SK-N-MC (cell line): ENCODE measurements around the gene PAOX.
"Not testable (repeated sequence)": the region's sequence is repeated elsewhere in the genome, so short reads cannot be mapped to it uniquely, and the experiment has no call there.

Source experiments
- DNase-seq: peaks from one replicate; pipeline ENCODE4 v3.0.0-alpha.2; 2011; ENCODE audit warnings: low read depth, low spot score
- H3K27ac ChIP-seq: fragments of 200-600 bp; sonication (generic); 2 replicates; pipeline ENCODE4 v1.5.1; 2016; ENCODE audit warnings: mixed run types
- H3K36me3 ChIP-seq: fragments of 200-600 bp; sonication (generic); 2 replicates; pipeline ENCODE4 v1.6.1; 2017; ENCODE audit warnings: antibody characterized with exemption, low read length, mixed read lengths; ENCODE audit not compliant: insufficient read depth
- H3K4me3 ChIP-seq: fragments of 200-600 bp; sonication (generic); 2 replicates; pipeline ENCODE4 v1.5.1; 2016
- H3K9ac ChIP-seq: fragments of 200-600 bp; sonication (generic); 2 replicates; pipeline ENCODE4 v1.8.0; 2017; ENCODE audit warnings: mixed run types, mixed read lengths; ENCODE audit not compliant: insufficient read length
- H3K9me3 ChIP-seq: fragments of 200-600 bp; sonication (generic); 2 replicates; pipeline ENCODE4 v1.6.1; 2017; ENCODE audit warnings: low read depth, mild to moderate bottlenecking, antibody characterized with exemption, low read length, moderate library complexity, mixed read lengths
- EZH2 ChIP-seq: fragments of 200-600 bp; sonication (generic); IDR thresholded peaks from one replicate; pipeline ENCODE4 v1.6.1; 2017; ENCODE audit warnings: antibody characterized with exemption
- FOXP2 ChIP-seq: optimal IDR thresholded peaks from 2 replicates; pipeline ENCODE3; 2011; ENCODE audit warnings: mild to moderate bottlenecking, moderate library complexity; ENCODE audit not compliant: insufficient read depth; ENCODE audit errors: extremely low read length, control extremely low read depth
- POLR2AphosphoS5 ChIP-seq: IDR thresholded peaks from 2 replicates; pipeline ENCODE4 v1.6.1; 2012; ENCODE audit warnings: mild to moderate bottlenecking, low read depth, low read length, borderline replicate concordance

The PAOX gene

DNA sequence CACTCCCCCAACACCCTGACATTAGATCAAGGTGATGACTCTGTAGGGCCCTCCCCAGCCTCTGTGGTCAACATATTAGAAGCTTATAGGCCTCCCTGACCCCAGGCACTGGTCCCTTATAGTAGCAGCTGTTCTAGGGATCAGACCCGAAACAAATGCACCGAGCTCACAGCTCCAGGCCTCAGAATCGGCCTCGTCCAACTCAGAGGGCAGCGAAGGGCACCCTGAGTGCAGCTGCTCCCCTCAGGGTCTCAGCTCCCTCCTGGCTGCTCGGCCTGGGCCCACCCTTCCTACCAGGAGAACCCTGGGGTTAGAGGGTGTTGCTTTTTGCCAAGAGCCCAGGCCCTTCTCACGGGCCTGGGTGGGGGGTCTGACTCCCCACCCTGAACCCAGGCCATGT lies 10.9 kb upstream of the PAOX start:
- H3K9me3 ChIP-seq: no peaks in the 10 kb centered on the region
- TF ChIP-seq FOXP2: no peak
- TF ChIP-seq EZH2: no peak
- no peak for TF ChIP-seq POLR2AphosphoS5
- no peak overlapping the region for H3K27ac ChIP-seq
- no peak overlapping the region for H3K4me3 ChIP-seq
- no peak for DNase-seq
- no peak overlapping the region for H3K9ac ChIP-seq
- H3K36me3 ChIP-seq: no peaks in the 10 kb centered on the region; the same call in 1 of the 2 replicates

DNA sequence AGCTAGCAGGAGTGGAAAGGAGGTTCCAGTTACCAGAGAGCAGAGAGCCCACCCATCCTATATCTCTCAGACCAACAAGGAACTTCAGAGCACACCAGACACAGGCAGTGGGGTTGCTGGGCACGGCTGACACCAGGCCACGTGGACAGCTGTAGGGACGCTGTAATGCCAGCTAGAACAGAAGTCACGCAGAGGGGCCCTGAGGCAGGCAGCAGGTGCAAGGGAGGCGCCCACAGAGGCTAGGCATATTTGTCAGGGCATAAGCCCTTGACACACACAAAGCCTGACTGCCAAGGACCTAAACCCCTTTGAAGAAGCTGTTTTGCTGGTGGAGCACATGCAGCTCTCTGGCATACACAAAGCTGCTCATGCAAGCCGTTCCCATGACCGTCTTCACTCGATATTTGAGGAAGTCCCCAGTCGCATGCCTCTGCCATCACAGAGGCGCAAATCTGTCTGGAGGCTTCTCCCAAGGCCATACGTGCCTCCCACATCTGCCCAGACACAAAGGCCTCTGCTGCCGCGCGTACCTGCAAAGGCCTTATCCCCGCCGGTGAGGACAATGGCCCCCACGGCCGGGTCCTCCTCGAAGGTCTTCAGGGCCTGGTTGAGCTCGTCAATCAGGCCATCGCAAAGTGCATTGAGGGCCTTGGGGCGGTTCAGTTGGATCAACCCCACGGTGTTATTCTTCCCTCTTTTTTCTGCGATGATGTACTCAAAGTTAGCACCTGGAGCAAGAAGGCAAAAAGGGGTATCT lies 8.9 kb upstream of the PAOX start:
- Histone ChIP-seq H3K27ac (no peak overlapping the region), H3K9ac (no peak overlapping the region), H3K36me3 (no peaks in the 10 kb centered on the region; the same call in 1 of the 2 replicates), H3K4me3 (no peak overlapping the region), H3K9me3 (no peaks in the 10 kb centered on the region)
- no peak for DNase-seq
- TF ChIP-seq POLR2AphosphoS5: no peak
- no peak for TF ChIP-seq FOXP2
- no peak for TF ChIP-seq EZH2

DNA sequence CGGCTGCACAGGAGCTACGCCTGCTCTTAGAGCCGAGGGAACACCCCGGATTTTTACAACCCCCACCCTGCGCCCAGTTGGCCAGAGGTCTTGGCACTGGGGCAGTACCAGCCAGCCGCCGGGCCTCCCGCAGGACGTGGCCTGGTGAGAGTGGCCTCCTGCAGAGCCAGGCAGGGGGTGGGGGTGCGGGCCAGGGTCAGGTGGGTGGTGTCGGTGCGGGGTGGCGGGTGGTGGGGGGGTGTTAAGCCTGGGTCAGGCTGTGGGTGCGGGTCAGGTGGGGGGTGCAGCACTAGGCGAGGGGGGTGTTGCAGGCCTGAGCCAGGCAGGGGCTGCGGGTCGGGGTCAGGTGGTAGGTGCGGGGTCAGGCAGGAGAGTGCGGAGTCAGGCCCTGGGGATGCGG lies 6.6 kb upstream of the PAOX start:
- Histone ChIP-seq H3K36me3 (no peaks in the 10 kb centered on the region; the same call in 1 of the 2 replicates), H3K4me3 (no peak overlapping the region), H3K9me3 (no peaks in the 10 kb centered on the region), H3K9ac (no peak overlapping the region), H3K27ac (no peak overlapping the region)
- TF ChIP-seq POLR2AphosphoS5 (no peak), EZH2 (no peak), FOXP2 (no peak)
- DNase-seq: no peak

DNA sequence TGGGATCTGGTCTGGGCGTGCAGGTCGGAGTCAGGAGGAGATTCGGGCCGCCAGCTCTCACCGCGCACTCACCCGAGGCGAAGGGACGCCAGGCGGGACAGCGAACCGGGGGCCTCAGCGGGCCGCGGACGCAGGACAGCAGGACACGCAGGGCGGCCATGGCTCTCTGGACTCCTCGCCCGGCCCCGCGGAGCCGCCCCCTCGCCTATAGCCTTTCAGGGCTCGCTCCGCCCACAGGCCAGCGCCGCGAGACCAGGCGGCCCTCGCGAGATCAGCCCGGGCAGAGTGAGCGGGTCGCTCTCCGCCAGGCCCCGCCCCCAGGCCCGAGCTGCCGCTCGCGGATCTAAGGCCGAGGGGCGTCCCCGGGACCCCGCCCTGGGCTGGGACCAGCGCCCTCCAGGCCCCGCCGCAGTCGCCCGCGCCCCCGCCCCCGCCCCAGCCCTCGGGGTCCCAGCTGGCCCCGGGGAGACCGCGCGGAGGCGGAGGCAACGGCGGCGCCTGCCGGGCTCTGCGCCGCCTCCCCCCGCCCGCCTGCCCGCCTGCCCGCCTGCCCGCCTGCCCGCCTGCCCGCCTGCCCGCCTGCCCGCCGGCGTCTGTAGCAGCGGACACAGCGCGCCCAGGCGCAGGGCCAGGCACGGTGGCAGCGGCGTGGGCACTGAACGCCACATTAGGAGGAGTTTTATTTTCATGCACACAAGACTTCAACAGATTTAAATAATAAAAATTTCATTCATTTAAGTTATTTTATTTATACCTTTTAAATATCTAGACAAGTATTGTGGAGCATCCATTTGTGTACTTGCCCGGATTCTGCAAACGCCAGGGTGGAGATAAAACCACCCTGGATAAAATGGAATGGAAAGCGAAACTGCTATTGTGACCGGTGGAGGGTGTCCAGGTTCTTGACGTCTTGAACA lies 5.6 kb upstream of the PAOX start, which contains the start of gene ECHS1:
Gene ECHS1 (minus strand): TSS at position 181 of the 917 bp plus-strand sequence. CDS start 21 bp downstream, at position 160.
- H3K27ac ChIP-seq: no peak within 1 kb of the TSS
- no peaks in the 10 kb centered on the region for H3K9me3 ChIP-seq
- H3K4me3 ChIP-seq: peak within 1 kb of the TSS; percentile 74
- H3K9ac ChIP-seq: peak within 1 kb of the TSS; percentile 63
- TF ChIP-seq EZH2 (no peak), POLR2AphosphoS5 (peak; percentile 74; the same call in 1 of the 2 replicates)
- H3K36me3 ChIP-seq: no peaks in the 10 kb centered on the region; the same call in 1 of the 2 replicates
- no peak for DNase-seq

DNA sequence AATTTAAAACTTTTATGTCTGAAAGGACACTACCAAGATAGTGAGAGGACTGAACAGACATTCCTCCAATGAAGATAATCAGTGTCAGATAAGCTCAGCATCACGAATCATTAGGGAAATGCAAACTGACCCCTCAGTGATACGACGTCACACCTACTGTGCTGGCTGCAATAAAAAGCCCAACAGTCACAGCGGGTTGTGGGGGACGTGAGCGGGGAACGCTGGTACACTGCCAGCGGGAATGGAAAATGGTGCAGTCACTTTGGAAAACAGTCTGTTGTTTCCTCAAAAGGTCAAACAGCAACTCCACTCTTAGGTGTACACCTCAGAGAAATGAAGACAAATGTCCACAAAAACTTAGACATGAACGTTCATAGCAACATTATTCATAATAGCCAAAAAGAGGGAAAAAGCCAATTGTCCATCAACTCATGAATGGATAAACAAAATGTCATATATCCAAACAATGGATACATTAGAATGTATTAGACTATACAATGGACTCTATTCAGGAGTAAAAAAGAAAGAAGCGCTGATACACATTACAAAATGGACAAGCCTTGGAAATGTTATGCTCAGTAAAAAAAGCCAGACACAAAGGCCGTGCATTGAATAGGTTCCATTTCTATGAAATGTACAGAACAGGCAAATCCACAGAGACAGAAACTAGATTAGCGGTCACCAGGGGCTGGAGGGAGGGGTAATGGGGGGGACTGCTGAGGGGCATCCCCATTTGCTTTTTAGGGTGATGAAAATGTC lies 3.5 kb upstream of the PAOX start:
- no peak overlapping the region for H3K27ac ChIP-seq
- no peaks in the 10 kb centered on the region for H3K36me3 ChIP-seq
- no peaks in the 10 kb centered on the region for H3K9me3 ChIP-seq
- no peak for DNase-seq
- no peak overlapping the region for H3K9ac ChIP-seq
- no peak for TF ChIP-seq FOXP2
- TF ChIP-seq EZH2: no peak
- TF ChIP-seq POLR2AphosphoS5: no peak
- H3K4me3 ChIP-seq: no peak overlapping the region

DNA sequence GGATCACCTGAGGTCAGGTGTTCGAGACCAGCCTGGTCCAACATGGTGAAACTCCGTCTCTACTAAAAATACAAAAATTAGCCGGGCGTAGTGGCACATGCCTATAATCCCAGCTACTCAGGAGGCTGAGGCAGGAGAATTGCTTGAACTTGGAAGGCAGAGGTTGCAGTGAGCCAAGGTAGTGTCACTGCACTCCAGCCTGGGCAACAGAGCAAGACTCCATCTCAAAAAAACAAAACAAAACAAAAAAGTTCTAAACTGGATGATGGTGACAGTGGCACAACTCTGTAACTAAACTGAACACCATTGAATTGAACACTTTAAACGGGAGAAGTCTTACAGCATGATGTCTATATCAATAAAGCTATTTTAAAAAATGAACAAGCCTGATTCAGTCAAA lies 2.9 kb upstream of the PAOX start:
- not testable (repeated sequence) for H3K27ac ChIP-seq, H3K9me3 ChIP-seq, DNase-seq, H3K9ac ChIP-seq, H3K4me3 ChIP-seq, H3K36me3 ChIP-seq

DNA sequence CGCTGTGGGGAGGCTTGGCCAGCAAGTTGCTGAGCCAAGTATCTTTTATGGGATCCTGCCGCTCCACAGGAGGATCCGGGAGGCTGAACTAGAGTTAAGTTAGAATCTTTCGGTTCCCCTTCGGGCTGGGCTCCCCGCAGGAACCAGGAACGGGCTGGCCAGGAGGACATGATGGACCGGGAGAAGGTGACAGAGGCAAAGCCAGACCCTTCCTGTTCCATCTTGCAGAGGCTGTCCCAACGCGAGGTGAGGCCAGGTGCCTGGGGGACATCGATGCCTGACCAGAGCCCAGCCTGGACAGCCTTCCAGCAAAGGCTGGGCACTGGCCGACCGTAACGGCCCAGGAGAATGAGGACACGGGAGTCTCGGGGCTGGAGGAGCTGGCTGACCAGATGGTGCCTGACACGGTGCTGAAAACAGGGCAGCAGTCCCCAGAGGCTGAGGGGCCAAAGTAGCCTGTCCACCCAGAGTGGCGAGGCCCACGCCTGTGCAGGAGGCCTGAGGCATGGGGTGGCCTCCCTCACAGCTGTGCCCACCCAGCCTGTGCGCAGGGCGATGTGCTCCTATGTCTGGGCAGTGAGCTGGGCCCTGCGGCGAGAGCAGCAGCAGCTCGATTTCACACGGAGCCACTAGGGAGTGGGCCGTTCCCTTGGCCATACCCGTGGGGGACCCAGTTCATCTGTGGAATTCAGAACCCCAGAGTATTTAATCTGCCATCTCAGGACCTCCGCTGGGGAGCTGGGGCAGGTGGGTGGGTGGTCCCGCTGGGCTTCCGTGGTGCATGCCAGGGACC lies 1.8 kb upstream of the PAOX start:
- no peak overlapping the region for H3K27ac ChIP-seq
- no peaks in the 10 kb centered on the region for H3K36me3 ChIP-seq
- DNase-seq: no peak
- no peaks in the 10 kb centered on the region for H3K9me3 ChIP-seq
- H3K9ac ChIP-seq: no peak overlapping the region
- no peak overlapping the region for H3K4me3 ChIP-seq
- TF ChIP-seq FOXP2 (no peak), EZH2 (no peak), POLR2AphosphoS5 (no peak)
